K562 (cell line): ENCODE results near the gene MAP7D1.

ENCODE experiments used
- E2F8 ChIP-seq: fragments of 450-650 bp; IDR thresholded peaks from 2 replicates; pipeline ENCODE4 v1.7.1; 2018; ENCODE audit warnings: mild to moderate bottlenecking, low read depth; ENCODE audit not compliant: partially characterized antibody
- EP300 ChIP-seq: IDR thresholded peaks from 2 replicates; pipeline ENCODE4 v1.6.1; 2012; ENCODE audit warnings: low read length, improper control_type of control experiment
- ZNF449 ChIP-seq: fragments of 250-450 bp; sonication (Bioruptor Pico); IDR thresholded peaks from 2 replicates; pipeline ENCODE4 v1.8.0; 2022; ENCODE audit warnings: moderate library complexity, mild to moderate bottlenecking, inconsistent platforms

- no peak for TF ChIP-seq E2F8
- TF ChIP-seq EP300 = no peak
- TF ChIP-seq ZNF449 (CRISPR knock-in tag) = no peak
Observed at GRCh38 chr1:36114371-36114770, 41.6 kb upstream of the MAP7D1 start.
